GM19397 (cell line): ENCODE results near the gene MTA2.
"Not testable (repeated sequence)": the region's sequence is repeated elsewhere in the genome, so short reads cannot be mapped to it uniquely, and the experiment has no call there.

Experiments used
- ATAC-seq: cut with Tn5 transposase; IDR thresholded peaks from one replicate; pipeline ENCODE4 v1.9.1; 2021; ENCODE audit warnings: mild to moderate bottlenecking, moderate library complexity; ENCODE audit not compliant: unreplicated experiment

Gene MTA2

DNA sequence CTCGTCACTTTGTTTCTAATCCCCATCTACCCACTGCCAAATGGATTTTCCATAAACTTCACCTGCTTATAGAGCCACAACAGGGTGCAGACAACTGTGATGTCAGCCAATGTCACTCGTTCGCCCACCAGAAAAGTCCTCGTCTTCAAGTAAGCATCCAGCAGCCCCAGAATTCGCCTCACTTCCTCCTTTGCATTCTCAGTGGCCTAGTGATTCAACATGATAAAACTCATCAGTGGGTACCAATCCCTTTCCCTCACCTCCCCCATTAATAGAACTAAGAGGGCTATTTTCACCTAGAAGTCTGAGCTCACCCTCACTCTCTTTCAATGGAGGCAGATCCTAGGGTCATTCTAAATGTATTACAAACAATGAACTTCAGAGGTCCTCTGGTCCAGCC is 30.8 kb downstream of the MTA2 start:
- ATAC-seq, result not testable (repeated sequence)

DNA sequence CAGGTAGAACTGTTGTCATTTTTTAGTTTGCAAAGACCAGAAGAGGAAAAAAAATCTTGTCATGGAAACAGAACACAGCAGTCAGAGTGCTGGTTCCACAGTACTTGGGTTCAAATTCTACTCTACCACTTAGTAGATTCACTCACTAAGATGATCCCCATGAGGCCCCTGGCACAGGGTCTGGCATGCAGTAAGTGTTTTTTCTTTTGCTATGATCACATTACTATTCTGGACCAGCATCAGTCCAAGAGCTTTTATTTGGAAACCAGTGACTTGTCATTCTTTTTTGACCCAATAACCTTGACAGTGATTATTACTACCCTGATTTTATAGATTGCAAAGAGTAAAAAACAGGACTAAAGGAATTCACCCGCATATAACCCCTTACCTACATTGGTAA is 32.1 kb downstream of the MTA2 start:
- ATAC-seq, result no peak

DNA sequence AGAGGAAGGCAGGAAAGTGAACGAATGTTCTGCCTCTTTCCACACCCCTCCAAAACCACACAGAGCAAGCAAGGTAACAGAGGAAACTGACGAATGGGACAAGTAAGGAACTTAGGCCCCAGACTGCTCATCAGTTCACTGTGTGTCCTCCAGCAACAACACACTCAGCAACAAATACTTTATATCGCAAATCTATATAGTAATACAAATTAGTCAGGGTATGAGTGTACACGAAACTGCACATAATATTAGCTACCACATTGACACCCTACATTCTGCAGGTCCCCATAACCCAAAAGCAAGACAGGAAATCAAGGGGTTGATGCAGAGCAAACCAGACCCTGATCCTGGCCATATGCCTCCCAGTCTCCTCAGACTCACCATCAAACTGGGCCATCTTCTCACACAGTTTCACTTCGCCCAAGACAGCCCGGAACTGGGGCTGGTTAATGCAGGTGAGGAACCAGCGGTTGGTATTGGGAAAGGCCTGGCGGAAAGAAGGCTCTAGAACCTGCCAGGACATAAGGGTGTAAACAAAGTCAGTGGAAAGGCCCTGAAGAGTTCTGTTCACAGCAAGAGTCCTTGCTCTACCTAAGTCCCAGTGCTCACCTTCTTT is 34.5 kb downstream of the MTA2 start:
- ATAC-seq, result no peak

DNA sequence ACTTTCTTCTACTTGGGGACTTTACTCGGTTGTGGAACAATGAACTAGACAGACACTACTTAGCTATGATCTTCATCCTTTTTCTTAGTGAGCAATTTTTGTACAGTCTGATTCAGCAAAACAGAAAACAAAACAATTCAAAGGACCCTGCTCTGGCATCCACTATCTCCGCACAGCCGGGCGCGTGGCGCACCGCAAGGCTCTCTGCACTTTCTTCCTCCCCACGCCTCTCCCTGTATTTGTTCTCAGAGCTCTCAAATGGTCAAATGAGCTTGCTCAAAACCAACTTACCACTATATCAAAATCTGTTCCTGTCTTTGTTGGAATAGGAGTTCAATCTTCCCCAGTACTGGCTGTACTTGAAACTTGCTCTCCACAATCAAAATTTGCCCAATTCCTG is 35.4 kb downstream of the MTA2 start:
- ATAC-seq, result no peak

DNA sequence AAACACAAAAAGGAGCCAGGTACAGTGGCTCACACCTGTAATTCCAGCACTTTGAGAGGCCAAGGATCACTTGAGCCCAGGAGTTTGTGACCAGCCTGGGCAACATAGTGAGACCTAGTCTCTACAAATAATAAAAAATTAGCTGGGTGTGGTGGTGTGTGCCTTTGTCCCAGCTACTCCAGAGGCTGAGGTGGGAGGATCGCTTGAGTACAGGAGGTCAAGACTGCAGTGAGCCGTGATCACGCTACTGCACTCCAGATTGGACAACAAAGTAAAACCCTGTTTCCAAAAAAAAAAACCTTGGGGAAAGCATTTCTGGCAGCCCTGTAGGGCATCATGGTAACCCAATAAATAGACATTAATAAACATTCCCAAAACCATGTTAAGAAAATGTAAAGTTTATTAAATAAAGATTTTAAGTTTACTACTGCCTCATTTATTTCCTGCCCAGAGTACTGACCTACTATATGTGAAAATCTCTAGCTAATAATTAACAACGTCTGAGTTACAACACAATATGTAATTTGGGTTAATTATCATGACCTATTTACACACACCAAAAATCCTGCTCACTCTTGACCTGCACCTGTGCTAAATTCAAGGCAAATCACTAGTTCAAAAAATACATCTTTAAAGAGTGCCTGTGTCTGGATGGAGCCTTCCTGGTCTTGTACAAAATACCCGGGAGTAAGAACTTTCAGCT is 36.4 kb downstream of the MTA2 start:
- ATAC-seq, result no peak

DNA sequence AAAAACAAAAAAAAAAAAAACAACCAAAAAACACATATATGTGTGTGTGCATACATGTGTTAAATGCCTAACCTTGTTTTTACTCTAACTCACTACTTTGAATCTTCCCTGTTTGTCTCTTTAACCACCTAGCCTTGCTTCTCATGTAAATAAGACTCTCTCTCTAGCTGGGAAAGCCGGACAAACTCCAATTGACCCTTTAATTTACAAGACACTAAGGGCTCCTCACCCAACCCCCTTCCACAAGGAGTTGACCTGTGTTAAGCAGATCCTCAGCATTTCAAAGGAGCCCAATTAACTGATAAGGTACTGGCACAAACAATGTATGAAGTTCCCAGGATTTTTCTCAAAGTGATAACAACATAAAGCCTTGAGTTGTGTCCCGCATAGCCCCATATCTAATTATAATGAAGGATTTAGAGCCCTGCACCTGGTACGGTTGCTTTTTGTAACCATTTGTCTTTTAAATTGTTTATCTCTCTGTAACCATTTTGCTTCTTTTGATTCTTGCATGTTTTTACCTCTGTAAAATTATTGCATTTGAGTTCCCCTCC is 39.9 kb downstream of the MTA2 start:
- ATAC-seq, result not testable (repeated sequence)

DNA sequence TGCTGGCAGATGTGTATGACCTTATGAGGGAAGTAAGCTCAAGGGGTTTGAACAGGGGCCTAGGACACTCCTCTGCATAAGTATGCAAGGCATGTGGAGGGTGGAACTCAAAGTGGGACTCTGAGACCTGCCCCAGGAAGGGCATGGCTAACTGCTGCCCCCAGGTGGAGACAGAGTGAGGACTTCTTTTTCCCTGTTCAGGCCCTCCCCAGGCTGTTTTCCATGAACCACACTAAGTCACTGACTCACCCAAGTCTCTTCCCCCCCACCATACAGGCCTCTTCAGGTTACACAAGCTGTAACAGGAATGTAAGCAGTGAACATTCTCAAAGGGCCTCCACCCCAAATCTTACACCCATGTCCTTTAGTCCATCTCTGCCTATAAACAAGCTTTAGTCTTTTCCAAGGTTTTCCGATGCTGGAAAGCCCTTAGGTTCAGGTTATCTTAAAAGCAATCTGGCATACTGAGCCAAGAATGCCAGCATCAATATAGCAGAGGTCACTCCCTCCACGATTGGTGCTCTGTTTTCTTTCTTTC is 41.0 kb downstream of the MTA2 start:
- no peak for ATAC-seq

DNA sequence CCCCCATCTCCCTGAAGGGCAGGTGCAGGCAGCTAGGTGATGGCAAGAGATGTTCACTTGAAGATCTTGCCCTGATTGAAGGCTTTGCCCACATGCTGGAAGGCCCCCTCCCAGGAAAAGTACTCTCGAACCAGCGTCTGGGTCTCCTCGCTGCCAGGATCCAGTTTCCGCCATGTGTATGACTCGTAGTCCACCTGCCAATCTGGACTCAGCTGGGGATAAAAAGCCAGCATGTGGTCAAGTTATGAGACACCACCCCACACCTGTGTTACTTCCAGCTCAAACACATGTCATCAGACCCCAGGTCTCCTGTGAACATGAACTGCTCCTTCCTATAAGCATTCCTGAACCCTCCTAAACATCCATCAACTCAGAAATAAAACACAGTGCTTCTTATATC is 42.0 kb downstream of the MTA2 start:
- not testable (repeated sequence) for ATAC-seq

DNA sequence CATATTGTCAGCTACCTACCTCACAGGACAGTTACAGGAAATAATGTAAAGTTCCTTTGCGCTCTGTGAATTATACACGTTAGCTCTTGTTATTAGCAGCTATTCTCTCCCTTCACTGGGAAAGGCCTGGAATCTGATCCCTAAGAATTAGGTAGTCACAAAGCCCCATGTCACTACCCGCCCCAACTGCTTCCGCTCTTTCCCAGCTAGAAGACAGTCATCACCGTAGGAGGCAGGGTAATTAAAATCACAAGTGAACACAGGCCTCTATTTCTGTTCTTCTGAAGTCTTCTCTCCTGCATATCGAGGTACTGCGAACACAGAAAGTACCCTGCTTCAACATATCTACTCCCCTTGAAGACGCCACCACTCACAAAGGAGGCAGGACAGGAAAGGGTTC is 42.5 kb downstream of the MTA2 start:
- no peak for ATAC-seq

DNA sequence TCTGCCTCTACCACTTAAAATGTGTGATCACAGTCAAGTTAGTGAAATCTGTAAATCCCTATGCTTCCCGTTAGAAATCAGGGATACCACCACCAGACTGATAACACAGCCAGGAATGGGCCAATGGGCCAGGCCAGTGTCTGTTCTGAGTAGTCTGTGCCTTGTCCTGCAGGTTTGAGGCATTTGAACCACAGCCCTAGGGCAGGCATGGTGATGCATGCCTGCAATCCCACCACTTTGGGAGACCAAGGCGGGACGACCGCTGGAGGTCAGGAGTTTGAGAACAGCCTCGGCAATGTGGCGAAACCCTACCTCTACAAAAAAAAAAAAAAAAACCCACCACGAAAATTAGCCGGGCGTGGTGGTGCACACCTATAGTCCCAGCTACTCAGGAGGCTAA is 43.0 kb downstream of the MTA2 start:
- ATAC-seq, result no peak

DNA sequence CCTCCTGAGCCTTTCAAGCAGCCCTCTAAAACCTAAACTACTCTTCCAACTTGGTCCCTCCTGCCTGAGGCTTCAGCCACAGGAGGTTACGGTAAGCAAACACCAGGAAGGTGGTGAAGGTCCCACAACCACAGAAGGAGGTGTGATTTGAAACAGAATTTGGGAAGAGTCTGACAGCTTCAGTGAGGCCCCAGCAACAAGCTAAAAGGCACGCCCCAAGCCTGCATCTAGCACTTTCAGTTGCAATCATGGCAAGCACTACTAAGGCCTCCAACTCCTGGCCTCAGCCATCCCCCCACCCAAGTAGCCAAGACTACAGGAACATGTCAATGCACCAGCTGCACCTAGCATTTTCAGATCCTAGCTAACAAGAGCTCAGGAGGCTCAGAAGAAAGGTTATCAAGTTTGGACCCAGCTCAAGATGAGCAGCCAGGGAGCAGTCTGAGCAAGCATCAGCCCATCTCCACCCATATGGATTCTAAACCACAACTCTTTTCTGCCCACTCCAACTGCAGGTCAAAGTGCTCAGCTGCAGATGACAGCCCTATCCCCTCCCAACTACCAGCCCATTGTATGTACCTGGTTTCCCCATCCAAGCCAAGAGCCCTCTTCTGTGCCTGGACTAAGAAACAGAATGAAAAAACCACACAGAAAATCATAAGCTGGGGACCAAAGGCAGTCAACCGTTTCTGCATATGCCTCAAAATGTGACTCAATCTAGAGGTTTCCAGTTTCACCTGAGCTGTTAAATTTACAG is 44.6 kb downstream of the MTA2 start:
- peak; percentile 17 for ATAC-seq

DNA sequence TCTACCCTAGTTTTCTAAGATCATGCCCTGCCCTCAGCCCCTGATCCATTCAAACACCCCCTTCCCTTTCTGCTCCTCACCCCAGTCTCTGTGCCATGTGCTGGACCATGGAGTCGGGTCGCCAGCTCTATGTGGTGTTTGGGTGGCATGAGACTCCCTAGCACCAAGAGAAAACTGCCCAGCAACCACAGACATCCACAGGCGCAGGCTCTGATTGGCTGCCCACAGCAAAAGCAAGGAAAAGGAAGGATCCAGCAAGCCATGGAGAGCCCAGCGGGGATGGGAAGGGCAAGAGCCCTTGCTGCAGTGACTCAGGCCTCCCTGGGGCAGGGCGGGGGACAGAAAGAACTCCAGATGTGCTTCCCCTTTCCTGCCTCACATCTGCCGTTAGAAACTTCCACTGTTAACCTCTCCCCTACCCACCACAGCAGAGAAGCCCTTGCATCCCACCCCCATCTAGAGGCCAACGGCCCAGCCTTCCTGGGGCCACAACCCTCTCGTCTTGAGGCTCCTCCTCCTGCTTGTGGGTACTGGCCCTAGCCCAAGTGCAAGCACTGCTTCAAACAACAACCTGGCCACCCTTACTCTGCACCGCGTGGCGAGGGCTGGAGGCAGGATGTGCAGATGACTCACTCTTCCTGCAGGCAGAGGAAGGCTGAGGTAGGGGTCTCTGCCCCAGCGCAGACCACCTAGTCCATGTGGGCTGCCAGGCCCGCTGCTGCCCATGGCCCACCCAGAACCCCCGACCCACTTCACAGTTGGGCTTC is 45.4 kb downstream of the MTA2 start:
- peak; percentile 44 for ATAC-seq

DNA sequence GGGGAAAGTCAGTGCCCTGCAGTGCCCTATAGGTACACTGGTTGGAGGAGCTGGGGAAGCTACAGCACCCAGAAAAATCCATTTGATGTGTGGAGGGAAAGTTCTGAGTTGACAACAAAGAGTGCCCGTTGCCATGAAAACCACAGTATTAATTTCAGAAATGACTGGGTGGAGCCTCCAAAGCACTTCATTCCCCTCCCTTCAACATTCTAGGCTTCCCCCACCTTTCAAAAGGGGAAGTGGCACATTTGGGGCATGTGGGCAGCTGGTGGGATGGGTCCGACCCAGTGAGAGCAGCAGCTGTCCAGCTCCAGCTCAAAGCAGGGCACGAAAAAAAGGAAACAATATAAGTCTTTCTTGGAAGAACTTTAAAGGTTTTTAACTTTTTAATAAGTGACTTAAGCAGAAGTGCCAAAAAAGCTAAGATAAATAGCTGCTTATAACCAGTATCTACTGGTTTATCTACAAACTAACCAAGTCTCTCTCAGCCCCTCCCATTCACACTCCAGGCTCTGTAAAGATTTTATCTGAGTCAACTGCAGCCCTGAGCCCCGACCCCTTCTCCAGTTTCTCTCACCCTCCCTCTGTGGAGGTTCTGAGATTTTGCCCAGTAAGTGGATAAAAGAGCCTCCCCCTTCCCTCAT is 46.1 kb downstream of the MTA2 start:
- no peak for ATAC-seq

DNA sequence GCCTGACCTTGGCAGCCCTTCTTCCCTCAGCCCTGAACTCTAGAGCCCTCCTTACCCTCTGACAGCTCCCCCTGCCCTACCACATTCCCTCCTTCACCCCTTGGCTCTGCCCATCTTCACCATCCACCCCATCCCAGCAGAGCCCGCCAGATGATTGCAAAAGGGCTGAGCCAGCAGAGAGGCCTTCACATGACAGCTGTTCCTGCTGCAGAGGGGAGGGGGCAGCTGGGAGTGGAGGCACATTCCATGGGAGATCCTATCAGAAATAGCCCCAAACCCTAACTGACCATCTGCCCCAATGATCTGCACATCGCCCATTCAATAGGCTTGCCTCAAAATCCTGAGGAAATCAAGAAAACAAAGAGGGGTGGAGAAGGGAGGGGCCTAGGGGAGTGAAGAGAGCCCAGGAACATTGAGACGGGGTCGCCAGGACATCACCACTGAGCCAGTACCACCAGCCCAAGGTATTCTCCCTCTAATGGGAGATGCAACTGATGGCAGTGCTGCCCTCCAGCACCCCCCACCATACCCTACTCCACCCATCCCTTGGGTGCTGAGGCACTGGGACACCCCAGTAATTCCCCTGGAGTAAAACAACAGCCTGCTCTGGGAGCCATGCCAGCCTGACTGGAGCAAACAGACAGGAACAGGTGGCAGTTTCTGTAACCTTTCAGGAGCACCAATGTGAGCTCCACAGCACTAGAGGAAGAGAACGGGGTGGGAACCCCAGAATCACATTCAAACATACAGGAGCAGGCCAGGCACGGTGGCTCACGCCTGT is 47.1 kb downstream of the MTA2 start:
- ATAC-seq, result no peak

DNA sequence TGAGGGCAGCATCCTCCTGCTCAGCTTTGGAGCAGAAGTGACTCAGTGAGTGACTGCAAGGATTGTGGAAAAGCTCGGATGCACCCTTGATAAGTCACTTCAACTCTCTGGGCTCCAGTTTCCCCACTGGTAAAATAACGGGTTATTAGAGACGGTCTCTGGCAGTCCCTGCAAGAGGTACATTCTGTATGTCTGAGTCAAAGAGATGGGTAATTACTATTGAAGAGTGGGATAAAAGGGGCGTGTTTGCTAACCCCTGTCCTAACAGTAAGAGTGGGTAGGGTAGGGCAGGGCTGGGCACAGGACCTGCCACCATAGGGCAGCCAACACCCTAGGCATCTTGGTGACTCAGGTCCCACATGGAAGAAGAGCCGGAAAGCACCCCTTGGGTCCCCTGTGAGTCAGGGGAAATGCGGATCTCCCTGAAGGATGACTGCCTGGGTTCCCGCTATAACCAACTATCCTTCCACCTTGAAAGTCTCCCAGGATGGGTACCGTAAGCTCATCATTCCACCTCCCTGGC is 47.8 kb downstream of the MTA2 start:
- no peak for ATAC-seq

DNA sequence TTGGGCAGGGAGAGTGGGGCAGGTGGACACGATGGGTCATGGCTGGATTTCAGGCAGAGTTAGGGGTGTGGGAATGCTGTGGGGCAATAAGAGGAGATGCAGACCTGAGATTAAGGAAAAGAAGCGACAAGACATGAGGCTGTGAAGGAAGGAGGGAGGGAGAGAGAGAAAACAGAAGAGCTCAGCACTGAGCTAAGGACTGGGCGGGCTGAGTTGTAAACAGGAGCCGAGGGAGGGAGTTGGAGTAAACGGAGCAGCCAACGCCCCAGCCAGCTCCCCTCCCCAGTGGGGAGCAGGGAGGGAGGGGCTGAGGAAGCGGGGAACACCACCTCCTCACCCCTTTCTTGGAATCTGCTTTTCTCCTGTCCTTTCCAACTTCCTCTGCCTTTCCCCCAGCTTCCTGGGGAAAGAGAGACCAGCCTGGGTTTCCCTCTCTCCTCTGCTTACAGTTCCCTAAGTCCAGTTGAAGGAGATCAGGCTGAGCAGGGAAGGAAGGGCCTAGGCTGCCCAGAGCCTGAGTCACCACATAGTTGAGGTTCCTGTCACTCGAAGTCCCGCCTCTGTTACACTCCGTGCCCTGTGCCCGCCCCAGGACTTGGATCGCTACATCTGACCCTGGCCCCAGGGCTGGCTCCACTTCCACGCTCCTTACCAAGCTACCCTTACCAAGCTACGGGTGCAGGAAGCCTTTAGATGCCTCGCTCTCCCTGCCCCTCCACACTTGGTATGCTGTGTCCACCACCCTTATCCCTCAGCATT is 48.4 kb downstream of the MTA2 start:
- ATAC-seq, result no peak

DNA sequence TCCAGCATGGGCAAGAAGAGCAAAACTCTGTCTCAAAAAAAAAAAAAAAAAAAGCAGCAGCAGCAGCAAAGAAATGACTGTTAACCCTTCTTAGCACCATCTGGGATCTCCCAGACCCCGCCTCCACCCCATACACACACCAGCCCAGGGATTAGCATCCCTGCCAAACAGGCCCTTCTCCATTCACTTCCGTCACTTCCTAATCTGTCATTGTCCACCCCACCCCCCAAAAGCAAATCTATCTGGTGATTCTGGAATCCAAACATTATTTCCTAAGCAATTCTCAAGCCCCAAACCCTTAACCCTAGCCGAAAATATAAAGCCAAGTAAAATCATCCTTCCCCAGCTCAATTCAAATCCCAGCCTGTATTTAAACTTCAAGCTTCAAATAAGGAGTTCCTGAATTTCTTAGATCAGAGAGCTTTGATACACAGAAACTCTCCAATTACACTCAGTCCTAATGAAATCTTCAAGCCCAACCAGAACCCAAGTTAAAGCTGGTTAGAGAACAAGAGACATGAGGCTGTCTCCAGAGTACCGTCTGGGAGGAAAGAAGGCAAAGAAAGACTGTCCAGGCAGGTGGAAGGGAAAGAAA is 49.1 kb downstream of the MTA2 start:
- no peak for ATAC-seq

DNA sequence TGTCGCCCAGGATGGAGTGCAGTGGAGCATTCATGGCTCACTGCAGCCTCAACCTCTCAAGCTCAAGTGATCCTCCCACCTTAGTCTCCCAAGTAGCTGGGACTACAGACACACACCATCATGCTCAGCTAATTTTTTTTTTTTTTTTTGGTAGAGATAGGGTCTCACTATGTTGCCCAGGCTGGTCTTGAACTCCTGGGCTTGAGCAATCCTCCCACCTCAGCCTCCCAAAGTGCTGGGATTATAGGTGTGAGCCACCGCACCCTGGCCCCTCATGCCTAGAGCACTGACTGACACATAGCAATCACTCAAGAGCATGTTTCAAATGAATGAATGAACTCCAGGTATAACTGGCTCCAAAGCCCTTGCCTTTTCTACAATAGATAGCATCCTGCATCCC is 51.2 kb downstream of the MTA2 start:
- not testable (repeated sequence) for ATAC-seq
